Measurements from ENCODE around the gene PCDH12. TPM values are rescaled to one million over a fixed set of nuclear protein-coding genes. Genes with fewer than 3 reads are reported as not detected.
A peak's percentile ranks its signal among the peaks of the same experiment; 100 is the strongest.

The PCDH12 gene
- polyA plus RNA-seq, 1 donor from 2014 or later, result 0.29 TPM

- peak overlapping the region in 2 of 3 donors; percentile 8 to 35 for H3K27ac Mint-ChIP-seq
- H3K27me3 Mint-ChIP-seq, result peaks cover 7% of the 10 kb centered on the region
- peak overlapping the region; percentile 15 to 75 (median 52) for H3K4me3 Mint-ChIP-seq
- H3K9me3 Mint-ChIP-seq, result no peaks in the 10 kb centered on the region
- peaks cover 29 to 41% (median 30%) of the 10 kb centered on the region in 3 donors for H3K4me1 Mint-ChIP-seq
- H3K36me3 Mint-ChIP-seq, result no peaks in the 10 kb centered on the region
Observed at GRCh38 chr5:141914797-141915196, 43.2 kb downstream of the PCDH12 start.

DNA sequence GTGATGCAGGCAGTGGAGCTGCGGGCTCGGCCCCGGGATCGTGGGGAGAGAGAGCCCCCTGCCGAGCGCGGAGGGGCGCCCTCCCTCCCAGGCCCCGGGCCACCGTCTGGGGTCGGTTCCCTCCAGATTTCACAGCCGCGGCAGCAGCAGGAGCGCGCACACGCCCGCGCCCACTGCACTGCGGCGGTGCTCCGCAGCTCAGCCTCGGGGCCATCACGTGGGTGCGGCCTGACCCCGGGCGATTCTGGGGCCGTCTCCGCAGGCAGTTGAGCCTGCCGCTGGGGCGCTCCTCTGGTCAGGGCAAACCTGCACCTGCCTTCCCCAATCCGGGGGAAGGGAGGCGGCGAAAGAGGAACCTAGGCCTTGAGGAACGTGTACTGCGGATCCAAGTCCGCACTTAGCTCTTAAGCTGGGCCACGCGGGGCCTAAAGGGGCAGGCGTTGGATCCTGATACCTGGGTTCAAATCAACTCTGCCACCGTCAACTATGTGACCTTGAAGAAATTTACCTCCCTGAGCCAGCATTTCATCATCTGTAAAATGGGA is 43.7 kb downstream of the PCDH12 start:
- Mint-ChIP-seq H3K9me3 (no peaks in the 10 kb centered on the region), H3K4me3 (peak overlapping the region; percentile 34 to 76 (median 72)), H3K27ac (no peak overlapping the region), H3K27me3 (peaks cover 7% of the 10 kb centered on the region), H3K4me1 (peaks cover 27 to 38% (median 29%) of the 10 kb centered on the region in 3 donors), H3K36me3 (no peaks in the 10 kb centered on the region)

DNA sequence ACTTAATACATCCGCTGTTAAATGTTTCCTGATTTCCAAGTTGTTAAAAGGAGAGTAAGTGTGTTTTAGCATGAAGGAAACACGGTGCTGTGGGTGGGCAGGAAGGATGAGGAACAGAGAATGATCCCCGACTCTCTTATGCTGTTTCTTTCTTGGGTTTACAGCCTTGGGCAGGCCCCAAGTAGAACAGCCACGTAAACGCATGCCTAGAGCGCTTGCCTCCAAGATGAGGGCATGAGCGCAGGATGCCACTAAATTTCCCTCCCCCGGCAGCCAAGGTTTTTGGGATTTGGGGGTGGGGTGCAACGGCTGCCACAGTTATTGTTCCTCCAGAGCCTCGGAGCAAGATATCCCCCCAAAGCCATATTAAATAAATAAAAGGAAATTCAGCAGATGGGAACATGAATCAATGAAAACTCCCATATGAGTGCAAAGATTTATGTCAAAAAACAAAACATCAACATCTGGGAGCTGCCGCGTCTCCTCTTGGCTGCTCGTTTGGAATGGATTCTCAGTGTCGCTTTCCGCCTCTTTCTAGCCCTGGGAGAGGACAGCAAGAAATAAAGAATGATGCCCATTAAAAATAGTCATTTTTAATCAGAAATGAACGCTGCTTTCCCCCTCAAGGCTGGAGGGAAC is 44.3 kb downstream of the PCDH12 start:
- H3K27ac Mint-ChIP-seq, result peak overlapping the region in 1 of 3 donors; percentile 26
- H3K36me3 Mint-ChIP-seq, result no peaks in the 10 kb centered on the region
- peaks cover 27 to 38% (median 29%) of the 10 kb centered on the region in 3 donors for H3K4me1 Mint-ChIP-seq
- peak overlapping the region; percentile 75 to 76 (median 76) for H3K4me3 Mint-ChIP-seq
- H3K9me3 Mint-ChIP-seq, result no peaks in the 10 kb centered on the region
- H3K27me3 Mint-ChIP-seq, result peaks cover 7% of the 10 kb centered on the region

DNA sequence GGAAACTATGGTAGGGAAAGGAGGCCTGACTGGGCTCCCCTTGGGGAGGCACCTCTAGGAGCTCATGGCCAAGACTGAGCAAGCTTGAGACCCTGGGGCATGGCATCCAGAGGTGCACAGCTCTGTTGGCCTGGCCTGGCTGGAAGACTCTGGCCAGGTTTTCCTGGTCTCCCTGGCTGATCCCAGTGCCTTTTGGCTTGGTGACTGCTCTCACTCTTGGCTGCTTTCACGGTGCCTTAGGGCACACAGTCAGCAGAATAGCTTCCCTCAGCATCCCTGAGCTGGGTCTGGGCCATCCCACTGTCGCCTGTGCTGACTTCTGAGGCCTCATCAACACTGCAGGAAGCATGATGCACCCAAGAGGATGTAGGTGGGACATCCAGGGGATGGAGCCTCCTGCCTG is 47.7 kb downstream of the PCDH12 start:
- peaks cover 0 to 5% (median 3%) of the 10 kb centered on the region in 3 donors for H3K9me3 Mint-ChIP-seq
- H3K27me3 Mint-ChIP-seq, result peaks cover 7% of the 10 kb centered on the region
- no peaks in the 10 kb centered on the region for H3K36me3 Mint-ChIP-seq
- no peak overlapping the region for H3K27ac Mint-ChIP-seq
- peaks cover 8 to 13% (median 13%) of the 10 kb centered on the region in 3 donors for H3K4me1 Mint-ChIP-seq
- no peak overlapping the region for H3K4me3 Mint-ChIP-seq

DNA sequence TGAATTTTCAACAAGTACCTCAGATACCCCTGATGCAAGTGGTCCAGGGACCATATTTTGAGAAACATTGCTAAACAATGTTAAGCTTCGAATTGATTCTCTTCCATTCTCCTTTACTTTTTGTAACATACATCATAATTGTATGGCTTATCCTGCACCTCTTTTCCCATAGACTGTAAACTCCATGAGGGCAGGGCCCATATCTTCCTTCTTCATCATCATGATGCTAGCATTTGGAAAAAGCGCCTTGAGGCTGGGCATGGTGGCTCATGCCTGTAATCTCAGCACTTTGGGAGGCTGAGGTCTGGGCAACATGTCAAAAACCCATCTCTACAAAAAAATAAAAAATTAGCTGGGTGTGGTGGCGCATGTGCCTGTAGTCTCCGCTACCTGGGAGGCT is 48.8 kb downstream of the PCDH12 start:
- no peak overlapping the region for H3K27ac Mint-ChIP-seq

GRCh38 chr5:141908796-141909195 is 49.2 kb downstream of the PCDH12 start:
- Mint-ChIP-seq H3K27ac (no peak overlapping the region), H3K27me3 (peaks cover 11% of the 10 kb centered on the region), H3K4me3 (no peak overlapping the region), H3K4me1 (peaks cover 6 to 7% (median 6%) of the 10 kb centered on the region in 3 donors), H3K36me3 (no peaks in the 10 kb centered on the region), H3K9me3 (peaks cover 0 to 5% (median 3%) of the 10 kb centered on the region in 3 donors)

More for the DNA sequence above, 48.8 kb downstream of the PCDH12 start:
- H3K9me3 Mint-ChIP-seq, result peaks cover 0 to 5% (median 3%) of the 10 kb centered on the region in 3 donors
- H3K4me1 Mint-ChIP-seq, result peaks cover 7 to 8% (median 8%) of the 10 kb centered on the region in 3 donors
- H3K4me3 Mint-ChIP-seq, result no peak overlapping the region
- H3K27me3 Mint-ChIP-seq, result peaks cover 9% of the 10 kb centered on the region
- no peaks in the 10 kb centered on the region for H3K36me3 Mint-ChIP-seq

DNA sequence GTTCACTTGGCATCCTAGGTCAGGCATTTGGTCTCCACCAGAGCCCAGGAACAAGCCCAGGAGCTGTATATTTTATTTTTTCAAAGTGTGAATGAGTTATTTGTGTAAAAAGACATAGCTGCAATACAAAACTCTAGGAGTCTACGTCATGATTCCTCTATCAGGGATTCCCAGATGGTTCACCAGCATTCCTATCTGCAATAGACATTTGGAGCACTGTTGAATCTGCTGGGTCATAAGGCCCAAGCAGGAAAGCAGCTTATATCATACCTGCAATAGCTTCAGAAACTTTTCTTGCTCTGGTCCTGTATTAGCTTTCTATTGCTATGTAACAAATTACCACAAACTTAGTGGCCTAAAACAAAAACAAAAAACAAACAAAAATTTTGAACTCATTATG is 51.0 kb downstream of the PCDH12 start:
- H3K4me1 Mint-ChIP-seq, result no peaks in the 10 kb centered on the region
- H3K27me3 Mint-ChIP-seq, result peaks cover 8% of the 10 kb centered on the region
- no peak overlapping the region for H3K27ac Mint-ChIP-seq
- H3K4me3 Mint-ChIP-seq, result no peak overlapping the region
- H3K9me3 Mint-ChIP-seq, result peaks cover 0 to 5% (median 3%) of the 10 kb centered on the region in 3 donors
- no peaks in the 10 kb centered on the region for H3K36me3 Mint-ChIP-seq

GRCh38 chr5:141906517-141906916 is 51.5 kb downstream of the PCDH12 start:
- Mint-ChIP-seq H3K4me1 (no peaks in the 10 kb centered on the region), H3K36me3 (no peaks in the 10 kb centered on the region), H3K27me3 (peaks cover 8% of the 10 kb centered on the region), H3K4me3 (no peak overlapping the region), H3K9me3 (peaks cover 0 to 5% (median 3%) of the 10 kb centered on the region in 3 donors), H3K27ac (no peak overlapping the region)

DNA sequence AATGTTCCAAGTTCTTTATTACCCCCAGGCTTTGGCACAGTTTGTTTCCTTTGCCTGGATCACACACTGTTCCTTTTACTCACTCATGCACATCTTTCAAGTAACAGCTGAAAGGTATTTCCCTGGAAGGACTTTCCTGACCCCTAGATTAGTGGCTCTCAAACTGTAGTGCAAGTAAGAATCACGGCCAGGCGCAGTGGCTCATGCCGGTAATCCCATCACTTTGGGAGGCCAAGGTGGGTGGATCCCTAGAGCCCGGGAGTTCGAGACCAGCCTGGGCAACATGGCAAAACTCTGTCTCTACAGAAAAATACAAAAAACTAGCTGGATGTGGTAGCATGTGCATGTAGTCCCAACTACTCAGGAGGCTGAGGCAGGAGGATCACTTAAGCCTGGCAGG is 53.5 kb downstream of the PCDH12 start:
- Mint-ChIP-seq H3K9me3 (peaks cover 0 to 5% (median 3%) of the 10 kb centered on the region in 3 donors), H3K27me3 (peaks cover 9% of the 10 kb centered on the region), H3K4me3 (no peak overlapping the region), H3K27ac (no peak overlapping the region), H3K4me1 (no peaks in the 10 kb centered on the region), H3K36me3 (no peaks in the 10 kb centered on the region)

GRCh38 chr5:141903261-141903660 is 54.7 kb downstream of the PCDH12 start:
- peaks cover 0 to 5% (median 3%) of the 10 kb centered on the region in 3 donors for H3K9me3 Mint-ChIP-seq
- peaks cover 11% of the 10 kb centered on the region for H3K27me3 Mint-ChIP-seq
- H3K36me3 Mint-ChIP-seq, result no peaks in the 10 kb centered on the region
- H3K4me3 Mint-ChIP-seq, result no peak overlapping the region
- no peaks in the 10 kb centered on the region for H3K4me1 Mint-ChIP-seq
- H3K27ac Mint-ChIP-seq, result no peak overlapping the region

DNA sequence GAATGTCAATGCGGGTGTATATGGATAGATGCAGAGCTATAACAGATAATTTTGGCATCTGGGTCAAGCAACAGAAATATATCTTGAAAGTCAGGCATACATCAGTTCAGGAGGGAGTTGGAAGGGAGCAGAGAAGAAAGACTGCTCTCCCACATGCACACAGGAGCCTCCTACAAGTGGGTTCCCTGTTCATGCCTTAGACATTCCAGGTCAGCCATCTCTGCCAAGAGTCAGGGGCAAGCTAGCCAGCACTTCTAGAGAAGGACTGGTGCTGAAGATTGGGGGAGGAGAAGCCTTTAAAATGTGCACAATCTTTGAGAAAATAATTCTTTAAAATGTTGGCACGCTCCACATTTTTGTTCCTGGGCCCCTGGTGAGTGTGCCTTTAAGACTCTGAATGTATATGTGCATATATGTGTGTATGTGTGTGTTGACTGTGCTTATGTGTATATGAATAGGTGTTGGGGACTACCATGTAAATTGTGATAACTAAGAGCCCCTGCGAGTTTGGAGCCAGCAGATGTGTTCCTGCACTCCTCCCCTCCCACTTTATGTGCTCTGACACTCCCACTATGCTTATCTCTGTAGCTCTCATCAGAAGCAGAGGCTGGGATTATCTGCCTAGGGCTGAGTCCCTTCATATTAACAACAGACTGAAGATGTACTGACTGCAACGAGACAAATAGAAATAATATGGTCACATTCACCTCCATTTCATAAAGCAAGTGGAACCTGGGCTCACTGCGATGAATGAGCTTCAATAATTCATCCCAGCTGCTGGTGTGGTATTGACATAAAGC is 55.8 kb downstream of the PCDH12 start:
- Mint-ChIP-seq H3K4me1 (no peaks in the 10 kb centered on the region), H3K27me3 (peaks cover 11% of the 10 kb centered on the region)

GRCh38 chr5:141898448-141899049 is 59.5 kb downstream of the PCDH12 start:
- Mint-ChIP-seq H3K36me3 (no peaks in the 10 kb centered on the region), H3K4me1 (no peaks in the 10 kb centered on the region), H3K9me3 (no peaks in the 10 kb centered on the region), H3K27ac (no peak overlapping the region), H3K4me3 (no peak overlapping the region), H3K27me3 (peaks cover 9% of the 10 kb centered on the region)

More for the DNA sequence above, 55.8 kb downstream of the PCDH12 start:
- Mint-ChIP-seq H3K9me3 (peaks cover 0 to 5% (median 3%) of the 10 kb centered on the region in 3 donors), H3K27ac (no peak overlapping the region), H3K36me3 (no peaks in the 10 kb centered on the region), H3K4me3 (no peak overlapping the region)

DNA sequence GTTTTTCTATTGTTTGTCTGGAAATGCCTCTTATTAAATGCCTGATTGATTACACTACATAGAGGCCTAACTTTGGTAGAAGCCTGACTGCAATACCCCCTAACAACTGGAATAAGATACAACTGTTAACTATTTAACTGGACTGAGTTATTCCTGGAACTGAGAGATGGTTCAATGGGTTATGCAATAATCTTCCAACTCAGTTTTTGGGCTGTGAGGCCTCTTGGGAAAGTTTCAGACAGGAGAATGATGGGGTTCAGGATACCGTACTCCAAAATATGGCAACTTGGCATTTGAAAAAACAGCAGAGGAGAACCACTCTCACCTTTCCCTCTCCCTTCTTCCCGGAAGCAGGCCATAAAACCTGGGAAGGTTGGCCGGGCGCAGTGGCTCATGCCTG is 60.6 kb downstream of the PCDH12 start:
- no peaks in the 10 kb centered on the region for H3K36me3 Mint-ChIP-seq
- no peaks in the 10 kb centered on the region for H3K9me3 Mint-ChIP-seq
- no peak overlapping the region for H3K4me3 Mint-ChIP-seq
- no peaks in the 10 kb centered on the region for H3K4me1 Mint-ChIP-seq
- peaks cover 7% of the 10 kb centered on the region for H3K27me3 Mint-ChIP-seq
- H3K27ac Mint-ChIP-seq, result no peak overlapping the region

Measured in IgD-negative memory B cell (primary cell).